IPS DF 6.9 (cell line): ENCODE results near the gene NEDD4L.

Source experiments
- DNase-seq: peaks from one replicate; pipeline ENCODE4 v3.0.0-alpha.2; 2013; ENCODE audit warnings: low read depth, low spot score
- H3K27ac ChIP-seq: one replicate; pipeline ENCODE4 v1.5.1; 2013; ENCODE audit warnings: low read length, control low read depth
- H3K27me3 ChIP-seq: 2 replicates; pipeline ENCODE4 v1.6.1; 2013; ENCODE audit warnings: mild to moderate bottlenecking, low read length; ENCODE audit not compliant: control insufficient read depth, insufficient read depth
- H3K36me3 ChIP-seq: 2 replicates; pipeline ENCODE4 v1.6.1; 2013; ENCODE audit warnings: low read length; ENCODE audit not compliant: control insufficient read depth, insufficient read depth
- H3K4me1 ChIP-seq: 2 replicates; pipeline ENCODE4 v1.6.1; 2013; ENCODE audit warnings: low read length; ENCODE audit not compliant: control insufficient read depth, insufficient read depth
- H3K4me3 ChIP-seq: 2 replicates; pipeline ENCODE4 v1.5.1; 2013; ENCODE audit warnings: mild to moderate bottlenecking, low read length
- H3K9me3 ChIP-seq: 2 replicates; pipeline ENCODE4 v1.6.1; 2013; ENCODE audit warnings: low read length, inconsistent platforms; ENCODE audit not compliant: control insufficient read depth, insufficient read depth
- WGBS: extraction: QIAGEN DNeasy Blood & Tissue Kit; methylation state at CpG from one replicate; pipeline ENCODE4 v1.1.7; 2013; ENCODE audit warnings: mixed read lengths, missing lambda C conversion rate; ENCODE audit not compliant: insufficient read length, insufficient coverage; 5-methylcytosine and 5-hydroxymethylcytosine counted together

Gene NEDD4L

DNA sequence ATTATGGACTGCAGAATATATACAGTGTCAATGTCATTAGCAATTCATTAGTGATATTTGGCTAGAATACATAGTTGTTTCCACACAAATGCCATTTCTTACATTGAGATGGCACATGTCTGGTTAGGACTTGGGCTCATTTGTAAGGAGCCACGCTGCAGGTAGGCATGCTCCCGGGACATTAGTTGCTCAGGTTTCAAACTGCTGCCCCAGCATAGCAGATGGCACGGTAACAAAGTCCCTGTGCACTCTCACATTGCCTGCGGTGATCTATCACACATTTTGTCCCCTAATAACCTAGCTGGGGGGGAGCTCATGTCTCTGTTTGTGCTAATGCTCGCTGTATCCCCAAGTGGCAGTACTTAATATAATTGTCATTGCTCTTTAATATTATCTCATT lies 185.1 kb downstream of the NEDD4L start:
- Histone ChIP-seq H3K4me1 (peaks cover 10% of the 10 kb centered on the region), H3K27ac (no peak overlapping the region), H3K27me3 (no peaks in the 10 kb centered on the region), H3K4me3 (no peak overlapping the region), H3K9me3 (no peaks in the 10 kb centered on the region), H3K36me3 (no peaks in the 10 kb centered on the region)
- no peak for DNase-seq
- no CpG with 5 or more reads among the region's 5 CpGs for WGBS

DNA sequence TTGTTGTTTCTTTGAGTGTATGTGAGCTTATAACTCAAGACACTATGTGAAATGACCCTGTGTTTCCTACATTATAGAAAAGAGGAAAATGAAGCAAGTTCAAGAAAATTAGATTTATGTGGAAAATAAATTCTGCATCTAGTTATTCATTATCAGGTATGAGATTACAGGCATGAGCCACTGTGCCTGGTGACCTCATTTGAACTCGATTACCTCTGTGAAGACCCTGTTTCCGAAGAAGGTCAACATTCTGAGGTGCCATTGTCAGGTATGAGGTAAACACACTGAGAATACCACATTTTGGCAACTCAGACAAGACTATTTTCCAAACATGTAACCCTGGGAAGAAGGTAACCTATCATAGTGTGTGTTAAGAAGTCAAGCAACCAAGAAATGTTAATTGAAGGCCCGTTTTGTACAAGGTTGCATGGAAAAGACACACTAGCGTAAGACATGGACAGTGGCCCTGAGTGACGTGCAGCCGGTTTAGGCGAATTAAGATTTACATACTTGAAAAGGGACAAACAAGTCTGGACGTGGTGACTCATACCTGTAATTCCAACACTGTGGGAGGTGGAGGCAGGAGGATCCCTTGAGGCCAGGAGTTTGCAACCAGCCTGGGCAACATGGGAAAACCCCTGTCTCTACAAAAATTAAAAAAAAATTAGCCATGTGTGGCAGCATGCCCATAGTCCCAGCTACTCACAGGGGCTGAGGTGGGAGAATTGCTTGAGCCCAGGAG lies 186.6 kb downstream of the NEDD4L start:
- H3K4me1 ChIP-seq: peaks cover 10% of the 10 kb centered on the region
- no peak overlapping the region for H3K27ac ChIP-seq

DNA sequence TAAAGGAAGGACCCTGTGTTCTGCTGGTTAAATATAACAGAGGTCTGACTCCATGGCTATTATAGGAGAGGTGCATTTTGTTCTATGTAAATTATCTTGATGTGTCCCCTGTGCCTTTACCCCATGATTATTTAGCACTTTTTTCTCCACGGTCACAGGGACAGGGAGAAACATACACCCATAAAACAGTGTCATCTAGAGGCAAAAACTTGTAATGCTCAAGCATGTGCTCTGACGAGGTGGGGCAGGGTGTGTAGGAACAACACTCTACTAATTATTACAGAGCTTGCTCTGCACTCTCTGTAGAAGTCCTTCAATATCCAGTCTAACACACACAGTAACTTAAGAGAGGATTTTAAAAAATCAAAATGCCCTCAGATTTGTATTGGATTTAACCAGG lies 187.9 kb downstream of the NEDD4L start:
- Histone ChIP-seq H3K27ac (no peak overlapping the region), H3K4me1 (peaks cover 10% of the 10 kb centered on the region), H3K36me3 (no peaks in the 10 kb centered on the region), H3K4me3 (no peak overlapping the region), H3K27me3 (no peaks in the 10 kb centered on the region), H3K9me3 (no peaks in the 10 kb centered on the region)
- no CpG with 5 or more reads among the region's 2 CpGs for WGBS
- DNase-seq: no peak

More for the DNA sequence above, 186.6 kb downstream of the NEDD4L start:
- Histone ChIP-seq H3K27me3 (no peaks in the 10 kb centered on the region), H3K4me3 (no peak overlapping the region), H3K36me3 (no peaks in the 10 kb centered on the region), H3K9me3 (no peaks in the 10 kb centered on the region)
- no peak for DNase-seq
- no CpG with 5 or more reads among the region's 8 CpGs for WGBS

- no peaks in the 10 kb centered on the region for H3K9me3 ChIP-seq
- peaks cover 10% of the 10 kb centered on the region for H3K4me1 ChIP-seq
- no peak for DNase-seq
- H3K4me3 ChIP-seq: no peak overlapping the region
- H3K27me3 ChIP-seq: no peaks in the 10 kb centered on the region
- H3K27ac ChIP-seq: no peak overlapping the region
- H3K36me3 ChIP-seq: no peaks in the 10 kb centered on the region
- no CpG with 5 or more reads among the region's 5 CpGs for WGBS
These were observed 188.6 kb downstream of the NEDD4L start for GRCh38 chr18:58232668-58233067.

- Histone ChIP-seq H3K9me3 (no peaks in the 10 kb centered on the region), H3K27me3 (no peaks in the 10 kb centered on the region), H3K36me3 (no peaks in the 10 kb centered on the region), H3K4me3 (no peak overlapping the region), H3K4me1 (no peaks in the 10 kb centered on the region), H3K27ac (no peak overlapping the region)
- no CpG with 5 or more reads among the region's 2 CpGs for WGBS
- no peak for DNase-seq
These were observed 190.3 kb downstream of the NEDD4L start for GRCh38 chr18:58234359-58234741.

DNA sequence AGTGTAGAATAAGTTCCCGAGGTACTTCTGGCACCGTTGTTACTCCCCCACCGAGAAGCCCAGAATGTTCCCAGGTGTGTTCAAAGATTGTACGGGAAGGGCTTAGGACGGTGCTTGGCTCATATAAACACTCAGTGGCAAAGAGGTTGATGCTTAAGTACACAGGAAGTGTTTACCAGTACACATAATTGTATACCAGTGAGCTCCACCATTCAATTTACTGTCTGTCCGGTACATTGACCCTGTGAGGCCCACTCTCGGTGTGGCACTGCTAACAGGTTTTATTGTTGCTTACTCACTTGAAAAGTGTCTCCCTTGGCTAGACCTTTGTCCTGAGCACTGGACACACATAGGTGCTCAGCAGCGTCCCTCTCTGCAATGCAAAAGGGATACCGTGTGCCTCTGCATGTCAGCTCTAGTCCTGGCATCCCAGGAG lies 191.0 kb downstream of the NEDD4L start:
- no CpG with 5 or more reads among the region's 9 CpGs for WGBS
- H3K4me3 ChIP-seq: no peak overlapping the region
- H3K4me1 ChIP-seq: no peaks in the 10 kb centered on the region
- H3K36me3 ChIP-seq: no peaks in the 10 kb centered on the region
- H3K9me3 ChIP-seq: no peaks in the 10 kb centered on the region
- no peak overlapping the region for H3K27ac ChIP-seq
- DNase-seq: no peak
- no peaks in the 10 kb centered on the region for H3K27me3 ChIP-seq

- no CpG with 5 or more reads among the region's 1 CpG for WGBS
- H3K36me3 ChIP-seq: no peaks in the 10 kb centered on the region
- H3K27me3 ChIP-seq: no peaks in the 10 kb centered on the region
- no peak overlapping the region for H3K27ac ChIP-seq
- H3K9me3 ChIP-seq: no peaks in the 10 kb centered on the region
- H3K4me3 ChIP-seq: no peak overlapping the region
- DNase-seq: no peak
- no peaks in the 10 kb centered on the region; the same call in 1 of the 2 replicates for H3K4me1 ChIP-seq
These were observed 195.9 kb downstream of the NEDD4L start for GRCh38 chr18:58239879-58240278.

- H3K27ac ChIP-seq: no peak overlapping the region
- no peaks in the 10 kb centered on the region for H3K36me3 ChIP-seq
- no peaks in the 10 kb centered on the region for H3K9me3 ChIP-seq
- no peaks in the 10 kb centered on the region for H3K27me3 ChIP-seq
- H3K4me3 ChIP-seq: no peak overlapping the region
- WGBS: no CpG with 5 or more reads among the region's 6 CpGs
- H3K4me1 ChIP-seq: no peaks in the 10 kb centered on the region; the same call in 1 of the 2 replicates
- no peak for DNase-seq
These were observed 197.1 kb downstream of the NEDD4L start for GRCh38 chr18:58241026-58241679.

- H3K9me3 ChIP-seq: no peaks in the 10 kb centered on the region
- H3K4me1 ChIP-seq: no peaks in the 10 kb centered on the region; the same call in 1 of the 2 replicates
- no CpG with 5 or more reads among the region's 6 CpGs for WGBS
- no peaks in the 10 kb centered on the region for H3K27me3 ChIP-seq
- no peak overlapping the region for H3K27ac ChIP-seq
- no peaks in the 10 kb centered on the region for H3K36me3 ChIP-seq
- H3K4me3 ChIP-seq: no peak overlapping the region
- no peak for DNase-seq
These were observed 197.9 kb downstream of the NEDD4L start for GRCh38 chr18:58241877-58242276.

DNA sequence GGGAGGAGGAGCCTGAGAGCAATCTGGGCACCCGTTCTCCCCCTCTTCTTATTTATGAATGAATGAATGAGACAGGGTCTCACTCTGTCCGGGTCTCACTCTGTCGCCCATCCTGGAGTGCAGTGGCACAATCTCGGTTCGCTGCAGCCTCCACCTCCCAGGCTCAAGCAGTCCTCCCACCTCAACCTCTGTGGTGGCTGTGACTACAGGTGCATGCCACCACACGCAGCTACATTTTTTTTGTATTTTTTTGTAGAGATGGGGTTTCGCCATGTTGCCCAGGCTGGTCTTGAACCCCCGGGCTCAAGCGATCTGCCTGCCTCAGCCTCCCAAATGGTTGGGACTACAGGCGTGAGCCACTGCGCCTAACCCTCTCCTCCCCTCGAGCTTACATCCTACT lies 198.4 kb downstream of the NEDD4L start:
- H3K27ac ChIP-seq: no peak overlapping the region
- DNase-seq: no peak
- no peak overlapping the region for H3K4me3 ChIP-seq
- no peaks in the 10 kb centered on the region for H3K27me3 ChIP-seq
- peaks cover 1% of the 10 kb centered on the region for H3K4me1 ChIP-seq
- WGBS: no CpG with 5 or more reads among the region's 12 CpGs
- no peaks in the 10 kb centered on the region for H3K9me3 ChIP-seq
- no peaks in the 10 kb centered on the region for H3K36me3 ChIP-seq
